HG03342 (cell line): ENCODE data around the gene KIAA1328.
"Not testable (repeated sequence)": the region's sequence is repeated elsewhere in the genome, so short reads cannot be mapped to it uniquely, and the experiment has no call there.

Experiments
- ATAC-seq: cut with Tn5 transposase; IDR thresholded peaks from one replicate; pipeline ENCODE4 v1.9.1; 2021; ENCODE audit warnings: mild to moderate bottlenecking, moderate library complexity; ENCODE audit not compliant: unreplicated experiment

KIAA1328 gene

GRCh38 chr18:36821681-36822080, 7.2 kb upstream of the KIAA1328 start:
- no peak for ATAC-seq

GRCh38 chr18:36825526-36825925, 3.4 kb upstream of the KIAA1328 start:
- no peak for ATAC-seq

GRCh38 chr18:36826556-36826955, 2.4 kb upstream of the KIAA1328 start:
- no peak for ATAC-seq

- ATAC-seq = no peak
These were observed 734 bp upstream of the KIAA1328 start for GRCh38 chr18:36828157-36828629.

GRCh38 chr18:36829362-36830157, 633 bp downstream of the KIAA1328 start:
- no peak for ATAC-seq

- ATAC-seq = no peak
These were observed 1.2 kb downstream of the KIAA1328 start for GRCh38 chr18:36830158-36830495.

GRCh38 chr18:36831139-36831538, 2.2 kb downstream of the KIAA1328 start:
- ATAC-seq = no peak

- no peak for ATAC-seq
These were observed 4.2 kb downstream of the KIAA1328 start for GRCh38 chr18:36833120-36833519.

- no peak for ATAC-seq
These were observed 7.0 kb downstream of the KIAA1328 start for GRCh38 chr18:36835927-36836326.

- no peak for ATAC-seq
These were observed 10.9 kb downstream of the KIAA1328 start for GRCh38 chr18:36839835-36840234.

GRCh38 chr18:36843199-36843598, 14.3 kb downstream of the KIAA1328 start:
- no peak for ATAC-seq

GRCh38 chr18:36843784-36844183, 14.9 kb downstream of the KIAA1328 start:
- peak; percentile 71 for ATAC-seq

- ATAC-seq = no peak
These were observed 19.7 kb downstream of the KIAA1328 start for GRCh38 chr18:36848609-36849008.

- no peak for ATAC-seq
These were observed 20.5 kb downstream of the KIAA1328 start for GRCh38 chr18:36849288-36850006.

GRCh38 chr18:36850527-36851201, 21.7 kb downstream of the KIAA1328 start:
- no peak for ATAC-seq

- no peak for ATAC-seq
These were observed 22.3 kb downstream of the KIAA1328 start for GRCh38 chr18:36851202-36851590.

GRCh38 chr18:36856815-36857214, 27.9 kb downstream of the KIAA1328 start:
- ATAC-seq = no peak

- ATAC-seq = no peak
These were observed 33.3 kb downstream of the KIAA1328 start for GRCh38 chr18:36862182-36862581.

GRCh38 chr18:36867056-36867455, 38.1 kb downstream of the KIAA1328 start:
- ATAC-seq = no peak

GRCh38 chr18:36871801-36872200, 42.9 kb downstream of the KIAA1328 start:
- ATAC-seq = no peak

- ATAC-seq = no peak
These were observed 43.4 kb downstream of the KIAA1328 start for GRCh38 chr18:36872329-36872728.

GRCh38 chr18:36873826-36874225, 44.9 kb downstream of the KIAA1328 start:
- not testable (repeated sequence) for ATAC-seq
